Gastroesophageal sphincter (tissue), 2 donors: ENCODE results near the gene XXYLT1.

Experiments
- EP300 ChIP-seq: sonication (generic); formaldehyde crosslinking; IDR thresholded peaks from one replicate; pipeline ENCODE4 v1.6.1; 2017; ENCODE audit warnings: antibody characterized with exemption, mild to moderate bottlenecking
- POLR2A ChIP-seq, 2 donors: fragments of 450-650 bp; IDR thresholded peaks; one replicate each; pipeline ENCODE4 v1.6.1; 2017; ENCODE audit warnings: antibody characterized with exemption in 2 of 2, mild to moderate bottlenecking in 2 of 2, moderate library complexity in 1 of 2

- TF ChIP-seq EP300 (no peak), POLR2A (IDR thresholded peaks at IDR 0.05) (no peak)
Measured at GRCh38 chr3:195240939-195241338, 30.0 kb downstream of the XXYLT1 start.
